Uterus (tissue), 4 donors: Measurements from ENCODE around the gene COL26A1. TPM values are rescaled to one million over a fixed set of nuclear protein-coding genes. Genes with fewer than 3 reads are reported as not detected.

Source experiments
- DNase-seq, 2 donors: peaks; one replicate each; pipeline ENCODE4 v3.0.0-alpha.2; 2019 to 2020
- H3K27ac ChIP-seq, 2 donors: fragments of 200-600 bp; sonication (generic); 1 replicate in 1 of 2; 2 replicates in 1 of 2; pipeline ENCODE4 v1.5.1; 2016 to 2018
- H3K27me3 ChIP-seq, 2 donors: fragments of 200-600 bp; sonication (generic); one replicate each; pipeline ENCODE4 v1.5.1; 2018 to 2019; ENCODE audit warnings: control low read depth in 1 of 2
- H3K36me3 ChIP-seq, 2 donors: fragments of 200-600 bp; sonication (generic); one replicate each; pipeline ENCODE4 v1.5.1; 2019; ENCODE audit warnings: control low read depth in 1 of 2
- H3K4me1 ChIP-seq, 2 donors: fragments of 200-600 bp; sonication (generic); one replicate each; pipeline ENCODE4 v1.5.1; 2018 to 2019; ENCODE audit warnings: control low read depth in 1 of 2
- H3K4me3 ChIP-seq, 2 donors: fragments of 200-600 bp; sonication (generic); 1 replicate in 1 of 2; 2 replicates in 1 of 2; pipeline ENCODE4 v1.5.1; 2018 to 2019; ENCODE audit warnings: mild to moderate bottlenecking in 1 of 2
- H3K9me3 ChIP-seq, 2 donors: fragments of 200-600 bp; sonication (generic); one replicate each; pipeline ENCODE4 v1.5.1; 2019; ENCODE audit warnings: control low read depth in 1 of 2
- POLR2A ChIP-seq, 2 donors: fragments of 450-650 bp; IDR thresholded peaks; one replicate each; pipeline ENCODE4 v1.6.1; 2016; ENCODE audit warnings: antibody characterized with exemption in 2 of 2, mild to moderate bottlenecking in 1 of 2, moderate library complexity in 1 of 2
- intact Hi-C: fragments of 100-400 bp; cut with DNase I; formaldehyde crosslinking; loops from one replicate; pipeline ENCODE4 v1.15.1; 2023; ENCODE audit warnings: low total_unique reads
- total RNA-seq, 4 donors: library from RNA; depleted of rRNA in 3 of 4; stranded (reverse); fragments of >200 nt in 3 of 4; gene quantifications; one replicate each; pipeline versions ENCODE4 v1.1.0 to v1.2.4, GENCODE V29; 2014 to 2023
- TF ChIP-seq, protein P1 (sequence below), 4 experiments: fragments of 200-600 bp in 2 of 4; fragments of 450-650 bp in 2 of 4; sonication (generic) in 2 of 4; IDR thresholded peaks; one replicate each; pipeline ENCODE4 v1.5.1; 2016 to 2019; ENCODE audit warnings: antibody characterized with exemption in 4 of 4, mild to moderate bottlenecking in 2 of 4, moderate library complexity in 1 of 4
- donor health status: DM: yes; HTN: yes; CAD: no.

Gene COL26A1
- total RNA-seq, 4 donors from 2014 or later, result 0.30 to 11.8 TPM; not detected in 2

DNA sequence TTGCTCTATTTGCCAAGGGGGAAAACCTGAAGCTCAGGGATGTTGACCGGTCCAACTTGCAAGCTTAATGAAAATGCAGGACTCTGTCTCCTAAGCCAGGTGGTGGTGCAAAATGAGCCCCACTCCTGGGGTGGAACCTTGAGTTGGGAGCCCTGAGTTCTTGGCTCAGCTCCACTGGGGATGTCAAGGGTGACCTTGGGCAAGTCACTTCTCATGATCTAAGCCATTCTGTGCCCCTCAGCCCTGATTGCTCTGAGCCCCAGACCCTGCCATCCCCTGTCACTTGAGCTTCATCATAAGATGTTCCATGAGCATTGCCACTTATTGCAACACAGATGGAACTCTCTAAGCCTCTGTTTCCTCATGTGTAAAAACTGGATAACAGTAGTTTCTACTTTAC, 232.6 kb downstream of the COL26A1 start:
- Histone ChIP-seq H3K36me3 (no peaks in the 10 kb centered on the region), H3K4me3 (no peak overlapping the region), H3K9me3 (no peaks in the 10 kb centered on the region), H3K4me1 (no peaks in the 10 kb centered on the region), H3K27me3 (no peaks in the 10 kb centered on the region), H3K27ac (no peak overlapping the region)
- TF ChIP-seq, protein P1, sequence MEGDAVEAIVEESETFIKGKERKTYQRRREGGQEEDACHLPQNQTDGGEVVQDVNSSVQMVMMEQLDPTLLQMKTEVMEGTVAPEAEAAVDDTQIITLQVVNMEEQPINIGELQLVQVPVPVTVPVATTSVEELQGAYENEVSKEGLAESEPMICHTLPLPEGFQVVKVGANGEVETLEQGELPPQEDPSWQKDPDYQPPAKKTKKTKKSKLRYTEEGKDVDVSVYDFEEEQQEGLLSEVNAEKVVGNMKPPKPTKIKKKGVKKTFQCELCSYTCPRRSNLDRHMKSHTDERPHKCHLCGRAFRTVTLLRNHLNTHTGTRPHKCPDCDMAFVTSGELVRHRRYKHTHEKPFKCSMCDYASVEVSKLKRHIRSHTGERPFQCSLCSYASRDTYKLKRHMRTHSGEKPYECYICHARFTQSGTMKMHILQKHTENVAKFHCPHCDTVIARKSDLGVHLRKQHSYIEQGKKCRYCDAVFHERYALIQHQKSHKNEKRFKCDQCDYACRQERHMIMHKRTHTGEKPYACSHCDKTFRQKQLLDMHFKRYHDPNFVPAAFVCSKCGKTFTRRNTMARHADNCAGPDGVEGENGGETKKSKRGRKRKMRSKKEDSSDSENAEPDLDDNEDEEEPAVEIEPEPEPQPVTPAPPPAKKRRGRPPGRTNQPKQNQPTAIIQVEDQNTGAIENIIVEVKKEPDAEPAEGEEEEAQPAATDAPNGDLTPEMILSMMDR (IDR thresholded peaks at IDR 0.05), result no peak
- TF ChIP-seq POLR2A (IDR thresholded peaks at IDR 0.05), result no peak
- DNase-seq, result no peak
- intact Hi-C loops, result no loop called here

DNA sequence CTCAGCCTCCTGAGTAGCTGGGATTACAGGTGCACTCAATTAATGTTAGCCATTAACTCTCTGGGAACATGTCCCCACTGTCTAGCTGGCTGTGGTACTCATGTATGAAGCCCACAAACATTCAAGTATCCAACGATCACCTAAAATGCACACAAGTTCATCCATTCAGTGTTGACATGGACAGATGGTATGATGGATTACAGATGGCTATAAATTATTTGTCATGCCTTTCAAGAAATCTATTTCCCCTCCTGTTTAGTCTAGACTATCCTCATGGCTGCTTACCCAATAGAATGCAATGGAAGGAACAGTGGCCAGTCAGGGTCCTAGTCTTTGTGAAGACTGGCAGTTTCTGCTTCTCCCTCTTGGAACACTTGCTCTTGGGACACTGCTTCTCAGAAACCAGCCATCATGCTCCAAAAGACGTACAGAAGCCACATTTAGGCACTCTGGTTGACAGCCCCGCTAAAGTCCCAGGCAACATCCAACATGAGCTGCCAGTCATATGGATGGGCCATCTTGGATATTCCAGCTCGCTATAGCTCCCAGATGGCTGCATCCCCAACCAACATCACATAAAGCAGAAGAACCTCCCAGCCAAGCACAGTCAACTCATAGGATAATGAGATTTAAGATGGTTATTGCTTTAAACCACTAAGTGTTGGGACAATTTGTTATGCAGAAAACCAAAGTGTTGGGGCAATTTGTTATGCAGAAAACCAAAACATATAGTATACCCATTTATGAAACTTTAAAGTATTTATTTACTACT, 233.3 kb downstream of the COL26A1 start:
- TF ChIP-seq POLR2A (IDR thresholded peaks at IDR 0.05), result no peak
- TF ChIP-seq, protein P1 (IDR thresholded peaks at IDR 0.05), result no peak
- intact Hi-C loops, result no loop called here
- DNase-seq, result no peak

DNA sequence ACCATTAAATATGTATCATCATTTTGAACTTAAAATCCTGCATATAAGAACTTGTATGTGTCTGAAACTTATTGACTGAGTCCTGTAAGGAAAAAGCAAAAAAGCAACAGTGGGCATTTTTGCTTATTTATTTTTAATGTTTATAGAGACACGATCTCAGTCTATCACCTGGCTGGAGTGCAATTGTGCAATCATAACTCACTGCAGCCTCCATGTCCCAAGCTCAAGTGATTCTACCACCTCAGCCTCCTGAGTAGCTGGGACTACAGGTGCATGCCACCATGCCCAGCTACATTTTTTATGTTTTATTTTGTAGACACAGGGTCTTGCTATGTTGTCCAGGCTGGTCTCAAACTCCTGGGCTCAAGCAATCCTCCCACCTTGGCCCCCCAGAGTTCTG, 234.2 kb downstream of the COL26A1 start:
- Histone ChIP-seq H3K27ac (no peak overlapping the region), H3K9me3 (no peaks in the 10 kb centered on the region), H3K4me3 (no peak overlapping the region), H3K4me1 (no peaks in the 10 kb centered on the region), H3K27me3 (no peaks in the 10 kb centered on the region), H3K36me3 (no peaks in the 10 kb centered on the region)
- intact Hi-C loops, result no loop called here
- TF ChIP-seq, protein P1 (IDR thresholded peaks at IDR 0.05), result no peak
- no peak for DNase-seq

More for the DNA sequence above, 233.3 kb downstream of the COL26A1 start:
- no peaks in the 10 kb centered on the region for H3K27me3 ChIP-seq
- H3K36me3 ChIP-seq, result no peaks in the 10 kb centered on the region
- H3K27ac ChIP-seq, result no peak overlapping the region
- H3K4me1 ChIP-seq, result no peaks in the 10 kb centered on the region
- H3K9me3 ChIP-seq, result no peaks in the 10 kb centered on the region
- no peak overlapping the region for H3K4me3 ChIP-seq

DNA sequence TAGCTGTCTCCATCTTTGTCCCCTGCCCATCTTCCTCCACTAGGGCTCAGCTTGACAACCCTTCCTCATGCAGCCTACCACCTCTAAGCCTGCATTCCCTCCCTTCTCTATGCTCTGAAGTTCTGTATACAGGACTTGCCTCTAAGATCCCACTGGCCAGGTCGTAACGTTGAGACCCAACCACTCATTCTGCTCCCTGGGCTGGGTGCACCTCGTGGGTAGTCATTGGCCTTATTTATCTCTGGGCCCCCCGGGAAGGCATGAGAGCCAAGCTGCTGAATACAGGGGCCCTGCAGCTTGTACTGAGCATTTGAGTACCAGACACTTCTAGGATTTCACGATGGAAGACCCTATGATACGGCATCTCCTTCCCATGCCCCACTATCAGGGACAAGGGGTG, 235.3 kb downstream of the COL26A1 start:
- H3K36me3 ChIP-seq, result no peaks in the 10 kb centered on the region
- H3K4me3 ChIP-seq, result no peak overlapping the region
- no peak overlapping the region for H3K27ac ChIP-seq
- intact Hi-C loops, result no loop called here
- no peaks in the 10 kb centered on the region for H3K9me3 ChIP-seq
- TF ChIP-seq, protein P1 (IDR thresholded peaks at IDR 0.05), result no peak
- no peak for TF ChIP-seq POLR2A (IDR thresholded peaks at IDR 0.05)
- no peaks in the 10 kb centered on the region for H3K27me3 ChIP-seq
- no peak for DNase-seq
- no peaks in the 10 kb centered on the region for H3K4me1 ChIP-seq

DNA sequence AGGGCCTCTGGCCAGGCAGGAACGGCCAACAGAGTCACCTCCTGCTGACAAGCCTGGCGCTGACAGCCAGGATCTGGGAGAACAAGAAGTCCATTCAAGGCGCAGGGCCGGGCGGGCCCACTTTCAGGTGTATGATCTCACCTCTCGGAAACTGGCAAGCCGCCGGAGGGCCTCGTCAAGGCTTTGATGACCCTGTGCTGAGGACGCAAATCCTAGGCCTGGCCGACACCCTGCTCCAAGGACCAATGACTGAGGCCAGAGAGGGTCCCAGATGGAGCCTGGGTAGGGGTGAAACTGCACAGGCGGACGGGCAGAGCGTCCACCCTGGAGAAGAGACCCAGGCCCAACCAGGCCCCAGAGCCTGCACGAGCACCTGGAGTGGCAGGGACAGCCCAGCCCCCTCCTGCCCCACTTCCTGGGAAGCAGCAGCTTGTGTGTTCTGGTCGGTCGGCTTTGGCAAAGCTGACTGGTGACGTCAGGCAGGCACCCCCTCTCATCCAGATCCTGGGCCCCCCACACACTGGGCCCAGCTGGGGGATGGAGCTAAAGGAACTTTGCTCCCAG, 235.8 kb downstream of the COL26A1 start:
- Histone ChIP-seq H3K4me3 (no peak overlapping the region), H3K27ac (peak overlapping the region in 1 of 2 donors; percentile 20), H3K4me1 (no peaks in the 10 kb centered on the region), H3K36me3 (no peaks in the 10 kb centered on the region), H3K27me3 (no peaks in the 10 kb centered on the region), H3K9me3 (no peaks in the 10 kb centered on the region)
- intact Hi-C loops, result no loop called here
- DNase-seq, result no peak
- no peak for TF ChIP-seq POLR2A (IDR thresholded peaks at IDR 0.05)
- TF ChIP-seq, protein P1 (IDR thresholded peaks at IDR 0.05), result no peak
